Measurements from ENCODE around the gene DLGAP4.
A peak's percentile ranks its signal among the peaks of the same experiment; 100 is the strongest.

The DLGAP4 gene

DNA sequence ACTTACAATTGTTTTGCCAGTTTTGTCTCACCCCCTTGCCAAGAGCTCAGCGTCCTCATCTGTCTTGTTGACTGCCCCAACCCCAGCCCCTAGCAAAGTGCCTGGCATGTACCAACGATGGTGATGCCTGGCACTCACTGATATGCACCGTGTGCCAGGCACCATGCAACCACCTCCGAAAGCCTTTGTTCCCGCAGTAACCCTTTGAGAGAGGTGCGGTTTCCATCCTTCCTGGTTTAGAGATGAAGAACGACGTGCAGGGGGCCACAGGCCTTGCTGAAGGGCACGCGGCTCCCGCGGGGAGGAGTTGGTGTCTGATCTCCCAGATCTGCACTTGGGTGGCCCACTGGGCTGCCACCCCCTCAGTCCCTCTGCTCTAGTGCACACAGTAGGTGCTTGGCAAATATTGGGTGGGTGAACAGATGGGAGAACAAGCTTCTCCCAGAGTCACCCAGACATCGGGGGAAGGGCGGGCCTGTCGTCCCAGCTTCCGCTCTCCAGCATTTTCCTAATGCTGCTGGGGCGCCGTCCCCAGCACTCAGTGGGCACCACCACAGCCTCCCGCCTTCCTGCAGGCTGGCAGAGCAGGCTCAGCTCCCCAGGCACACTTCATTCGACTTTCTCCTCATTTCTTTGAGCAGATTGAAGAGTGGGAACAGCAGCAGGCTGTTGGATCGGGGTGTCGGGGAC is 35.3 kb downstream of the DLGAP4 start:
- in situ Hi-C loops (cut with HindIII; ENCODE audit: low sequenced_read_pairs) = no loop called here
- H3K4me3 ChIP-seq (ENCODE audit: low read depth, low read length) = no peak overlapping the region
- TF ChIP-seq, protein P1, sequence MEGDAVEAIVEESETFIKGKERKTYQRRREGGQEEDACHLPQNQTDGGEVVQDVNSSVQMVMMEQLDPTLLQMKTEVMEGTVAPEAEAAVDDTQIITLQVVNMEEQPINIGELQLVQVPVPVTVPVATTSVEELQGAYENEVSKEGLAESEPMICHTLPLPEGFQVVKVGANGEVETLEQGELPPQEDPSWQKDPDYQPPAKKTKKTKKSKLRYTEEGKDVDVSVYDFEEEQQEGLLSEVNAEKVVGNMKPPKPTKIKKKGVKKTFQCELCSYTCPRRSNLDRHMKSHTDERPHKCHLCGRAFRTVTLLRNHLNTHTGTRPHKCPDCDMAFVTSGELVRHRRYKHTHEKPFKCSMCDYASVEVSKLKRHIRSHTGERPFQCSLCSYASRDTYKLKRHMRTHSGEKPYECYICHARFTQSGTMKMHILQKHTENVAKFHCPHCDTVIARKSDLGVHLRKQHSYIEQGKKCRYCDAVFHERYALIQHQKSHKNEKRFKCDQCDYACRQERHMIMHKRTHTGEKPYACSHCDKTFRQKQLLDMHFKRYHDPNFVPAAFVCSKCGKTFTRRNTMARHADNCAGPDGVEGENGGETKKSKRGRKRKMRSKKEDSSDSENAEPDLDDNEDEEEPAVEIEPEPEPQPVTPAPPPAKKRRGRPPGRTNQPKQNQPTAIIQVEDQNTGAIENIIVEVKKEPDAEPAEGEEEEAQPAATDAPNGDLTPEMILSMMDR (IDR thresholded peaks at IDR 0.05; ENCODE audit: low read depth, low read length, missing control alignments) = no peak
- DNase-seq (ENCODE audit: low read depth) = no peak

DNA sequence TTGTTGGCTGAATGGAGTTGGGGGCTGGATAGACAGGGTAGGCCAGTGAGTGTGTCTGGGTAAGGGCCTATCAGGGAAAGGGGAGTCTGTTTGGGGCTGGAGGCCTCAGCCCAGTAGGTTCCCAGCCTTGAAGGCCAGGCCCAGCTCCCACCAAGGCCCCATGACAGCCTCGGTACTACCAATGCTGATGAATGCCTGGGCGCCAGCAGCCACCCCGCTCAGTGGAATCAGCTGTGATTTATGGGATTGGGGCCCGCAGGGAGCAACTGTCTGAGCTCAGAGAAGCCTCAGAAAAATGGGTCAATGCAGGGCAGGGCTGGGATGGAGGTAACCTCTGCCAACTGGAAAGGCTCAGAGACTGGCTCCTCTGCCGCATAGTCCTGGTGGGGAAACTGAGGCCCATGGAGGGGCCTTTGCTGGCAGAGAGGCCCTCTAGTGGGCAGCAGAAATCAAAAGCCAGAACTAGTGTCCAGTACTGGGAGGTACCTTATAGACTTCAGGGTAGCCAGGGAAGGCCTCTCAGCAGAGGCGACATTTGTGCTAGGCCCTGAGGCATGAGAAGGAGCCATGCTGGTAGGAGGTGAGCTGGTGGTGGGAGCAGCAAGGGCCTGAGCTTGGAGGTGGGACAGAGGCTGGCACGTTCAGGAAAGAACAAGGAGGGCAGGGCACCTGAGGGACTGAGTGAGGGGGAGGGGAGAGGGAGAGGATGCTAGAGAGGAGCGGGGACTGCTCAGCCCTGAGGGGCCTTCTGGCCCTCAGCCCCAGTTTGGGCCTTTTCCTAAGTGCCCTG is 36.4 kb downstream of the DLGAP4 start:
- TF ChIP-seq, protein P1 (IDR thresholded peaks at IDR 0.05; ENCODE audit: low read depth, low read length, missing control alignments) = no peak
- in situ Hi-C loops (cut with HindIII; ENCODE audit: low sequenced_read_pairs) = no loop called here

DNA sequence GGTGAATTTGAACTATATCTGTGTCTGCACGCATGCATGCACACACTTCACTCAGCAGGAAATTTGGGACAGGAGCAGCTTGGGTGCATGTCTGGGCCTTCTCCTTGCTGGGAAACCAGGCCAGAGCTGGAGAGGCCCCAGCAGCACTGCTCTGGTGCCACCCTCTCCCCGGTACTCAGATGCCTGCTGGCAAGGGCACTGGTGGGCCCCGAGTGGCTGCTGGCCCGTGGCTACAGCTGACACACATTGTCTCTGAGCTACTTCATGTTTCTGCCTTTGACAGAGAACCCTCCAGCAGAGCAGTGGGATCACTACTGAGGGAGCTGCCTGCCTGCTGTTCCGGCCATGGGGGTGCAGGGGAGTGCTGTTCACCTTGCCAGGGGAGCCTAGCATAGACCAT is 37.5 kb downstream of the DLGAP4 start:
- no peak overlapping the region for H3K4me3 ChIP-seq (ENCODE audit: low read depth, low read length)
- TF ChIP-seq, protein P1 (IDR thresholded peaks at IDR 0.05; ENCODE audit: low read depth, low read length, missing control alignments) = no peak
- in situ Hi-C loops (cut with HindIII; ENCODE audit: low sequenced_read_pairs) = no loop called here
- DNase-seq (ENCODE audit: low read depth) = no peak

More for the DNA sequence above, 36.4 kb downstream of the DLGAP4 start:
- no peak overlapping the region for H3K4me3 ChIP-seq (ENCODE audit: low read depth, low read length)
- no peak for DNase-seq (ENCODE audit: low read depth)

DNA sequence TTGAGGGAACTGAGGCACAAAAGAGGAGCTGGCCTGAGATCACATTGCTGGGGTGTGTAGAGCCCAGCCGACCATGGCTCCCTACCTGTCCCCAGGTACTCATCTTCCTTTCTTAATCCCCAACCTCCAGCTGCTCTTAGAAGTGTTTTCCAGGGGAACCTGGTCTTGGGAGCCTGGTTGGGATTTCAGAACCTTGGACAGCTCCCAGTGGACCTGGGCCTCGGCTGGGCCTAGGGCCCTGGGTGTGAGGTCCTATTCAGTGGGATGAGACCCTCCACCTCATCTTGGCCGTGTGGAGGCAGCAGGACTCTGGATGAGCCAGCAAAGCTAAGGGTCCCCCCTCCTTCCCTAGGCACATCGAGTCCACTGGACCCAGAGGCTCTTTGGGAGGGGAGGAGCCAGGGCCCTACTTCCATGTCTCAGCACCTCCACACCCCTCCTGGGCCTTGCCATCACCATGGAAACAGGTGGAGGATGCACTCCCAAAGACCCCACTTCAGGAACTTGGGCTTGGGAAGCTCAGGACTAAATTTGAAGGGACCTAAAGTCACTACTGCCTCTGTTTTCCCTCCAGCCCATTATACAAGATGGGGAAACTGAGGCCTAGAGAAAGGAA is 38.5 kb downstream of the DLGAP4 start:
- in situ Hi-C loops (cut with HindIII; ENCODE audit: low sequenced_read_pairs) = no loop called here
- peak; percentile 33 for DNase-seq (ENCODE audit: low read depth)

DNA sequence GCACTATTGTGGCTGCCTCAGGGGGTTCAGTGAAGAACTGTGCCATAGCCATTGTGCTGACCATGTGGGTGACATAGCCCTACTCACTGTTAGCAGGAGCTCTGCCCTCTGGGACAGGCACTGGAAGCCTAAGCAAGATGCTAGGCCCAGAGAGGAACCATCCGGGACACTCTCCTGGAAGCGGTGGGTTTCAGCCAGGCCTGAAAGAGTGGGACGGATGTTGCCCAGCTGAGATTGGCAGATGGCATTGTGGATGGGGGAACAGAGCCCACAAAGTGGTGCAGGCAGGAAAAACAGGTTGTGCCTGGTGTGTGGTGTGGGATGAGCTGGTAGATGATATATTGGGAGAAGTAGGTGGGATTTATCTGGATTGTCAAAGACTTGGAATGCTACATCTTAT is 40.1 kb downstream of the DLGAP4 start:
- no peak overlapping the region for H3K4me3 ChIP-seq (ENCODE audit: low read depth, low read length)
- TF ChIP-seq, protein P1 (IDR thresholded peaks at IDR 0.05; ENCODE audit: low read depth, low read length, missing control alignments) = no peak
- in situ Hi-C loops (cut with HindIII; ENCODE audit: low sequenced_read_pairs) = no loop called here
- no peak for DNase-seq (ENCODE audit: low read depth)

More for the DNA sequence above, 38.5 kb downstream of the DLGAP4 start:
- no peak overlapping the region for H3K4me3 ChIP-seq (ENCODE audit: low read depth, low read length)
- TF ChIP-seq, protein P1 (IDR thresholded peaks at IDR 0.05; ENCODE audit: low read depth, low read length, missing control alignments) = no peak

DNA sequence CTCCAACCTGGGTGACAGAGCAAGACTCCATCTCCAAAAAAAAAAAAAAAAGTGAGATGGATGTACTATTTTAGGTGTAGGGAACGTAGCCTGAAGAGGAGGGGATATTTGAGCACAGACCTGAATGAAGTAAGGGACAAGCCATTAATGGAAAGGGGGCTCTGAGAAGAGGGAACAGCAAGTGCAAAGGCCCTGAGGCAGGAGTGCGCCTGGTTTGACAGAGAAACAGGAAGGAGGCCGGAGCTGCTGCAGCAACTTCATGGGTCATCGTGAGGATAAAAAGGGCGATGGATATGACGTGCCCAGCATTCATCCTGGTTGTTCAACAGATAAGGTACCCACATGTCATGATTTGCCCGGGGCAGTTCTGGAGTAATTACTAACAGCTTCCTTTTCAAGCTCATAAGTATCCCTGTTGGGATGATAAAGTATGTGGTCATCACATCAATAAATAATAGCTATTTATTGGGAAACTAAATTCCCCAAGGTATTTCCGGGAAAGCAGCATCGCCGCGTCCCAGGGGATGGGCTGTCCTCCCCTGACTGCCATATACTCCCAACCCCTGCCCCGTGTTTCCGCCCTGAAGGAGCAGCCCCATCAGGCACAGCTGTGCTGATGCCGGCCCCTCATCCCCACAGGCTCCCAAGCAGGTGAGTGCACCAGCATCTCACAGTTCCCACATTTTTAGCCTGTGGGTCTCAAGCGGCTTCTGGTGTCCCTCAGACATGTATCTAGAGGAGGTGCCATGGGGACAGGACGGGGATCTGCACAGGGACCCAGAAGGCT is 43.4 kb downstream of the DLGAP4 start:
- TF ChIP-seq, protein P1 (IDR thresholded peaks at IDR 0.05; ENCODE audit: low read depth, low read length, missing control alignments) = no peak
- in situ Hi-C loops (cut with HindIII; ENCODE audit: low sequenced_read_pairs) = no loop called here
- H3K4me3 ChIP-seq (ENCODE audit: low read depth, low read length) = no peak overlapping the region
- DNase-seq (ENCODE audit: low read depth) = no peak

Data from astrocyte of the cerebellum (primary cell).